GF-D8 (cell line): Measurements from ENCODE around the gene SIPA1L2.

Experiments
- DNase-seq: peaks from one replicate; lab custom pipeline; 2025; lab: John Stamatoyannopoulos, UW

SIPA1L2 gene

GRCh38 chr1:232589812-232590743, 39.9 kb downstream of the SIPA1L2 start:
- DNase-seq: peak; percentile 36

GRCh38 chr1:232589111-232589811, 40.7 kb downstream of the SIPA1L2 start:
- no peak for DNase-seq

GRCh38 chr1:232587141-232588008, 42.6 kb downstream of the SIPA1L2 start:
- no peak for DNase-seq

- DNase-seq: no peak
These were observed 43.3 kb downstream of the SIPA1L2 start for GRCh38 chr1:232586679-232587078.

DNA sequence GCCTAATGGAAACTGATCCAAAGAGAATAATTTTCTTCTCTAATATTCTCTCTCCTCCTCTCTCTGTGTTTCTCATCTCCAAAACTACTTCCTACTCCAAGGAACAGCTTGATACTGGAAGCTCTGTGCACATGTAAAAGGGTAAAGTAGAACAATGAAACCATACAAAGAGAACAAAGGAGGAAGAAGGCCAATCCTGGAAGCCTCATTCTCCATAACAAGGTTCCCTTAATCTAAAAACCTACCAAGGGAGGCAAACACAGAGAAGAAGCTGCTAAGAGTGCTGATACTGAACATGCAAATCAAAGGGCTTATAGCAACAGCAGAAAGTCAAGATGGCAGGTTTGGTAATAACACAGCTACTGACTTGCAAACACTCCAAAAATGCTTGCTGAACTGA, 44.4 kb downstream of the SIPA1L2 start:
- no peak for DNase-seq

- DNase-seq: no peak
These were observed 48.0 kb downstream of the SIPA1L2 start for GRCh38 chr1:232581932-232582331.
